ENCODE results near the gene DRAXIN.
A peak's percentile ranks its signal among the peaks of the same experiment; 100 is the strongest.

The DRAXIN gene

DNA sequence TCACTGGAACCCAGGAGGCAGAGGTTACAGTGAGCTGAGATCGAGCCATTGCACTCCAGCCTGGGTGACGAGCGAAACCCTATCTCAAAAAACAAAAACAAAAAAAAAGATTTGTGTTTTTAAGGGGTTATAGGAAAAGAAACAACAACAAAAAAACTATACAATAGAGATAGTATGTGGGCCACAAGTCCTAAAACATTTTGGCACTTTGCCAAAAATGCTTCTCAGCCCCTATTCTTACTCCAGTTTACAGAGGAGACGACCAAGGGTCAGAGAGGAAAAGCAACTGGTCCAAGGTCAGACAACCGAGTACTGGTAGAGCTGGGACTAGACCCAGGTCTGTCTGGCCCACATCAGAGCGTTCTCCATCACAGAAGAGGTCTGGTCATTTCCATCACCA lies 33.9 kb upstream of the DRAXIN start:
- no peak for DNase-seq

DNA sequence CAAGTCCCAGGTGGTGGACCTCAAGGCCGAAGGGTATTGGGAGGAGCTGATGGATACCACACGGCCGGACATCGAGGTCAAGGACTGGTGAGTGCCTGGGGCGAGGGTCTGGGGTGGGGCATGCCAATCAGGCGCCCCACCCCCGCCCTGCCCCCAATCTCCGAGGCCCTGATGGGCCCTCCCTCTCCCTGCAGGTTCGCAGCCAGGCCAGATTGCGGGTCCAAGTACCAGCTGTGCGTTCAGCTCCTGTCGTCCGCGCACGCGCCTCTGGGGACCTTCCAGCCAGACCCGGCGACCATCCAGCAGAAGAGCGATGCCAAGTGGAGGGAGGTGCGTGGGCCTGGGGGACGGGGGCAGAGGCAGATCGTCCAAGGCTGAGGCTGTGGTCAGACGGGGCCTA lies 33.0 kb upstream of the DRAXIN start:
- DNase-seq: no peak

DNA sequence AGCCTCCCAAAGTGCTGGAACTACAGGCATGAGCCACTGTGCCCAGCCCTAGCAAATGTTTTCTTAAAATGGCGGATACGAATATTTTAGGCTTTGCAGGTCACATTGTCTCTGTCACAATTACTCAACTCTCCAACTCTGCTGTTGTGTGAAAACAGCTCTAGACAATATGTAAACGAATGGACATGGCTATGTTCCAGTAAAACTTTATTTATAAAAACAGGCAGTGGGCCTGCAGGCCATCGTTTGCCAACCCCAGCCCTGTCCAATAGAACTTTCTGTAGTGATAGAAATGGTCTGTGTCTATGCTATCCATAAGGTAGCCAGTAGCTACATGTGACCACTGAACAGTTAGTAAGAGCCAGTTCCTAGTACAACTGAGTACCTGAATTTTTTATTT lies 31.8 kb upstream of the DRAXIN start:
- DNase-seq: no peak

DNA sequence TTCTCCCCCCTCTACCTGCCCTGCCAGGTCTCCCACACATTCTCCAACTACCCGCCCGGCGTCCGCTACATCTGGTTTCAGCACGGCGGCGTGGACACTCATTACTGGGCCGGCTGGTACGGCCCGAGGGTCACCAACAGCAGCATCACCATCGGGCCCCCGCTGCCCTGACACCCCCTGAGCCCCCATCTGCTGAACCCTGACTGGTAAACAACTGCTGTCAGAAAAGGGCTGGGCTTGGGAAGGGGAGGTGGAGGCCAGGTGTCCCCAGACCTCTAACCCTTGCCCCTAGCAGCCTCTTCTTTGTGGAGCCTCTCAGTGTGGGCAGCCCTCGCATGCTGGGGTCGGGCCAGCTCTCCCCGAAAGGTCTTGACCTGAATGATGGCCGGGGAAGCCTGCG lies 30.4 kb upstream of the DRAXIN start:
- DNase-seq: no peak

DNA sequence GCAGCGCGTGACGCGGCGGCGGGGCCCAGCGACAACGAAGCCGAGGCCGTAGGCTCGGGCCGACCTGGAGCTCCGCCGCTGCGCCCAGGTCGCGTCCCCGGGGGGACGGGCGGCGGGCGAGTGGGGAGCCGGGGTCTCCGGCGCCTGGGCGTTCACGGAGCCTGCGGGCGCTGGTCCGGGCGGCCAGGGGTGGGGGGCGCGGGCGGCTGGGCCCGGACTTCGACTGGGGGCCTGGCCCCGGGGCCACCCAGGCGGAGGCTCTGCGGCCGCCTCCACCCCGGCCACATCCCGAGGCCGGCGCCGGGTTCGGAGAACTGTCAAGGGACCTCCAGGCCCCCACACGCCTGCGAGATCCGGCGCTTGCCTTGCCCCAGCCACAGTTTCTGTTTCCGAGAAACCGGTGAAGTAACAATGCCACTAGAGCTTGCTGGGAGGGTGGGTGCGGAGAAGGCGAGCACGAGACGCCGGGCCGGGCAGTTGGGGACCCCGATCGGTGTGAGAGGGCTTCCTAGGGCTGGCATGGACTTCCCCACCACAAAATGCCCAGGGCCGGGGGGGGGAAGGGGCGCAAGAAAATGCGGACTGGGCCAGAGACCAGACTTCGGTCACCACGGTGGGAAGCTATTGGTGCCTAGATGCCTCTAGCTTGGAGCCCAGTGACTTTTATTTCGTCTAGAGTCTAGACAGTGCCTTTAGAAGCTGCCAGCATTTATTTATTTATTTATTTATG lies 27.0 kb upstream of the DRAXIN start:
- DNase-seq: peak; percentile 67

DNA sequence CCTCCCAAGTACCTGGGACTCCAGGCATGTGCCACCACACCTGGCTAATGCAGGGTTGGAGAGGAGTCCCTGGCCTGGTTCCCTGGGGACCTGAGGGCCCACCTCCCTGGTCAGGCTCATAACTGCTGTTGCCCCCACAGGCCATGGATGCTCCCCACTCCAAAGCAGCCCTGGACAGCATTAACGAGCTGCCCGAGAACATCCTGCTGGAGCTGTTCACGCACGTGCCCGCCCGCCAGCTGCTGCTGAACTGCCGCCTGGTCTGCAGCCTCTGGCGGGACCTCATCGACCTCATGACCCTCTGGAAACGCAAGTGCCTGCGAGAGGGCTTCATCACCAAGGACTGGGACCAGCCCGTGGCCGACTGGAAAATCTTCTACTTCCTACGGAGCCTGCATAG lies 23.0 kb upstream of the DRAXIN start:
- DNase-seq: no peak

DNA sequence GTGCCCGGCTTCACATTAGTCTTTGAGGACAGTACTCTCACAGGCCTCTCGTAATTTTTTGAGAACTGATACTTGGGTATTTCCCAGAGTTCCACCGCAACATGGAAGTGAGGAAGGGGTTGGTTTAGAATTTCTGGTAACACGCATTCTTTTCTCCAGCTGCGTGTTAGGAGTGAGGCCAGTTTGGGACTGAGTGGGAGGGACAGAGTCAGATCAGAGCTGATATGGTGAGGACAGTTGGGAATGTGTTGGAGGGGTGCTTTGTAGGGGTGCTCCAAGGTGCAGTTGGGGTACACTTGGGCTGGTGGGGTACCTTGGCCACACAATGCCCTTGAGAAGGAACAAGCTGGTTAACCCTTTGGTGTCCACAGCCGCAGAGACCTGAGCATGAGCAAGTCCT lies 20.8 kb upstream of the DRAXIN start:
- DNase-seq: no peak

DNA sequence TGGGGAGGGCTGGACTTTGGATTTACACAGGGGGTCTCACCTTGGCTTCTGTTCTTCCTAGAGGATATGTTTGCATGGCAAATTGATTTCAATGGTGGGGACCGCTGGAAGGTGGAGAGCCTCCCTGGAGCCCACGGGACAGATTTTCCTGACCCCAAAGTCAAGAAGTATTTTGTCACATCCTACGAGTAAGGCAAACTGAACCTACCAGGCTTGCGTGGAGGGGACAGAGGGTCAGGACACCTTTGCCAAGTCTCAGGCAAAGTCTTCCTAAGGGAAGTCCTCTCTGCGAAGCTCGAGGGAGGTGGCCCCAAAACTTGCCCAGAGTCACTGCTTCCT lies 20.3 kb upstream of the DRAXIN start:
- DNase-seq: no peak

DNA sequence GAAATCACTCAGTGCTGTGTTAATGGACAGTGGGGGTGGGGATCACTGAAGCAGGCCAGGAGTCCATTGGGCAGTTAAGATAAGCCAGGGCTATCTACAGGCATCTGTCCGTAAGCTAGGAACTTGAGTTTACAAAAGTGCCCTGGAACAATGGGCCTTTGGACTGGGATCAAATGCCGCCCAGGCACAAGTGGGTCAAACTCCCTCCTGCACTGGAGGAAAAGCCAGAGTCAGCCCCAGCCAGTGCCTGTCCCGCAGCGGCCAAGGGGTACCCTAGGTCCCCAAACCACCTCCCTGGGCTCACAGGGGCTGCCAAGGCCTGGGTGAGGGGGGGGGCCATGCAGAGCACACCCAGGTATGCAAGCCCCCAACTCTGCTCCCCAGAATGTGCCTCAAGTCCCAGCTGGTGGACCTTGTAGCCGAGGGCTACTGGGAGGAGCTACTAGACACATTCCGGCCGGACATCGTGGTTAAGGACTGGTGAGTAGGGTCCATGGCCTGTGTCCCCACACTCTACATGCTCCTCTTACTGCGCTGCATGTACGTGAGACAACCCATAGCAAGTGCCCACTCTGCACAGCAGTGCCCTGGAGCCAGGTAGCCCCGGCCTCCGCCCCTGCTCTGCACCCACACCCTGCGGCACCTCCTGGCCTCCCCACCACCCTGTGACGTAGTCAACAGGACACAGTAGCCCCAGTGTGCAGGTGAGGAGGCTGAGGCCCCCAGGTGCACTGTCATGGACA lies 19.8 kb upstream of the DRAXIN start:
- DNase-seq: no peak

DNA sequence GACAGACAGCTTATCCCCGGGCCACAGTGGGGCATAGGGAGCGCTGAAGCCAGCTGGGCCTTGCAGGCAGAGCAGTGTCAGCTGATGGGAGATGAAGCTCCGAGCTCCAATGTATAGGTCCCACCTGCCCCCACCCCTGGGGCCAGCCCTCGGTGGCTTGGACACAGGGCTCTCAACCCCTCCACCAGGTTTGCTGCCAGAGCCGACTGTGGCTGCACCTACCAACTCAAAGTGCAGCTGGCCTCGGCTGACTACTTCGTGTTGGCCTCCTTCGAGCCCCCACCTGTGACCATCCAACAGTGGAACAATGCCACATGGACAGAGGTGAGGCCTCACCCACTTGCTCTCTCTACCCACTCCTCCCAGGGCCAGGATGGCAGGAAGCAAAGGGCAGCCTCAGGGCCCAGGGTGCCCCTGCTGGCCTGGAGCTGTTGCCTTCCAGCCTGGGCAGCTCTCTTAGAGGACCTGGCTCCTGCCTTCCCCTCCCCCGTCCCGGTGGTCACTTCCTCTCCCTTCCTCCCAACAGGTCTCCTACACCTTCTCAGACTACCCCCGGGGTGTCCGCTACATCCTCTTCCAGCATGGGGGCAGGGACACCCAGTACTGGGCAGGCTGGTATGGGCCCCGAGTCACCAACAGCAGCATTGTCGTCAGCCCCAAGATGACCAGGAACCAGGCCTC lies 18.3 kb upstream of the DRAXIN start:
- DNase-seq: no peak

DNA sequence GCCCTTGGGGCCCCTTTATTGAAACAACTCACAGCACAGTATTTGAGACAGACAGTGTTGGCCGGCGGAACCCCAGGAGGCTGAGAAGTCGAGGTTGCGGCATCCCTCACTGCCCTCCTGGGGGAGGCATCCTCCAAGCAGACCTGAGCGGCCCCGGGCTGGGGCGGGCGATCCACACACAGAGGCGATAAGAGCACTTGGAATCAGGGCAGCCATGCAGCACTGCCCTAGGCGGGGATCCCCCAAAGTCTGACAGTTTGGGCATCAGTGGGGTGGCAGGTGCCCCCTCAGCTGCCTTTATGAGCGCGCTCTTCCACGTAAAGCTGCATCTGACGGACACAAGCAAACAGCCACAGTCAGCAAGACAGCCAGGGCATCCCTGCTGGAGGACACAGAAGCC lies 17.0 kb upstream of the DRAXIN start:
- no peak for DNase-seq

DNA sequence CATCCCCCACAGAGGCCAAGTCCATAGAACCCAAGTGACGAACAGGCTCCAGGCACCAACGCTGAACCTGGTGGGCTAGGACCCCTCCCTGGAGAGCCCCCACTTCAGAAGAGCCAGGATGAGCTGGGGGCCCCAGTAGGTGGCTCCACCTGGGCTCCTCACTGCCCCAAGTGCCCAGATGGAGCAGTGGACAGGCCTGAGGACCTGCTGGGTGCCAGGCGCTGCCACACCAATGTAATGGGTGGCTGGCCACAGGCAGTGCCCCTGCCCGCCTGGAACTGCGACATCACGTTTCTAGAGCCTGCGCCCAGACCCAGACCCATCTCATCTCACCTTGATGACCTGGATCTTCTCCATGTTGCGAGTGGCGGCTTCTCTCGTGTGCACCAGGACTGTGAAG lies 16.2 kb upstream of the DRAXIN start:
- DNase-seq: no peak

DNA sequence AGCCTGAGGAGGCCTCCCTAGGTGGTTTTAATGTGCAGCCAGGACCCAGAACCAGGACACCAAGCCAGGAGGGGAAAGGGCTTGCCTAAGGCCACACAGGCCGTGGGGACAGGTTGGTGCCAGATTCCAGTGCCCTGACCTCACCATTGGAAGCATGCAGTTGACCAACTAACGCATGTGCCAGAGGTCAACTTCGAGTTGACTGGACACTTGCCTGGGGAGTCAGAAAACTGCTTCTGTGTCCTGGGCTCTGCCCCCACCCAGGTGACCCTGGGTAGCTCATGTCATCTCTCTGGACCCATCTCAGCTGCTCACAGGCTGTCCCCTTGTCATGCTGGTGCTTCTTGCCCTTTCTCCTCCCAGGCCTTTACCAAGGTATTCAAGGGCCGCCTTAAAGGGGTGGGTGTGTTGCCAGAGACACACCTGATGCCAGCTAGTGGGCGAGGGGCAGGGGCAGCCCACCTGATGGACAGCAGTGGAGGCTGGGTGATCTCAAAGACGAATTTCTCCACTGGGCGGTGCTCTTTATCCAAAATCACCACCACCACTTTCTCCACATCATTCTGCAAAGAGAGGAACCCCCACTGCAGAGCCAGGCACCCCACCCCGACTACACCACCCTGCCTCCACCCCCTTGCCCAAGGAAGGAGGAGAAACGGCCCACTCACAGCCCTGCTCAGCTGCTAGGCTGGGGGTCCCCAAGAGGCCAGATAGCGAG lies 15.0 kb upstream of the DRAXIN start:
- DNase-seq: no peak

DNA sequence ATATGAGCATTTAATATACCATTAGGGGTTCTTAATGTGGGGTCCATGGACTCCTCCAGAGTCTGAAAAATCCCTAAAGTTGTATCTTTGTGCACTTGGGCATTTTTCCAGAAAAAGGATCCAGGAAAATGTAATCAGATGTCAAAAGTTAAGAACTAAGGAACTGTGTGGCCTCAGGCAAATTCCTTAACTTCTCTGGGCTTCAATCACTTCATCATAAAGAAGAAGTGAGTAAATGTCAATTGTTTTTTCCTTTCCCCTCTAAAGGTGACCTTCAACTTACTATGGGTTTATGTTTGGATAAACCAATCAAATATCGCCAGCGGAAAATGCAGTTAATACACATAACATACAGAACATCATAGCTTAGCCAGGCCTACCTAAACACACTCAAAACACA lies 13.1 kb upstream of the DRAXIN start:
- no peak for DNase-seq

DNA sequence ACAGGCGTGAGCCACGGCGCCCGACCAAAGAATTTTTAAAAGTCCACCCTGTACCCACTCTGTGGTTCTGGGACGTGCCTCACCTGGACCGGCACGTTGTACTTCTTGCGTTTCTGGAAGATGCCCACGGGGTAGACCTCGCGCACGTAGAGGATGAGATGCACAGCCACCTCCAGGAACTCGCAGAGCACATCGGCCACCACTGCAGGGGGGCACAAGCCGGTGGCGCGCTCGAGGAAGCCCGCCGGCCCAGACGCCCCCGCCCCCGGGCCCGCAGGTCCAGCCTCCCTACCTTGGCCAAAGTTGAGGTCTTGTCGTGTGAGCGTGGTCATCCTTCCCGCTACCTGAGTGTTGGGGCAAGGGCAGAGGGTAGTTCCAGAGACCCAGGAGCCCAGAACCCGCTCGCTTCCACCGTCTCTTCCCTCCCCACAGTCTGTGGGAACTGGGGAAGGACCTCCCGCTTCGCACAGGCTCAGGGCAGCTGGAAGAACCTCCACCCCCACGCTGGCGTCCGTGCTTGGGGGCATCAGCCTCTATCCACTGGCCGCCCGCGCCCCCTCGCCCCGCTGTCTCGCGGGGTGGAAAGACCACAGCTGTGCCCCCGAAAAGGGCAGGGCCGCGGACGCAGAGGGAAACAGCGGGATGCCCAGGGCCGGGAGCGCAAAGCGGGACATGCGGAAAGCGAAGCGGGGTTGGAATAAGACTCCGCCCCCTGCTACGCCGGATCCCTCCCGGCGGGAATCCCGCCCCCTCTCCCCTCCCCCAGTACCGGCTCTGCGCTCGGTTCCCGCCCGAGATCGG lies 11.0 kb upstream of the DRAXIN start:
- peak; percentile 83 for DNase-seq

DNA sequence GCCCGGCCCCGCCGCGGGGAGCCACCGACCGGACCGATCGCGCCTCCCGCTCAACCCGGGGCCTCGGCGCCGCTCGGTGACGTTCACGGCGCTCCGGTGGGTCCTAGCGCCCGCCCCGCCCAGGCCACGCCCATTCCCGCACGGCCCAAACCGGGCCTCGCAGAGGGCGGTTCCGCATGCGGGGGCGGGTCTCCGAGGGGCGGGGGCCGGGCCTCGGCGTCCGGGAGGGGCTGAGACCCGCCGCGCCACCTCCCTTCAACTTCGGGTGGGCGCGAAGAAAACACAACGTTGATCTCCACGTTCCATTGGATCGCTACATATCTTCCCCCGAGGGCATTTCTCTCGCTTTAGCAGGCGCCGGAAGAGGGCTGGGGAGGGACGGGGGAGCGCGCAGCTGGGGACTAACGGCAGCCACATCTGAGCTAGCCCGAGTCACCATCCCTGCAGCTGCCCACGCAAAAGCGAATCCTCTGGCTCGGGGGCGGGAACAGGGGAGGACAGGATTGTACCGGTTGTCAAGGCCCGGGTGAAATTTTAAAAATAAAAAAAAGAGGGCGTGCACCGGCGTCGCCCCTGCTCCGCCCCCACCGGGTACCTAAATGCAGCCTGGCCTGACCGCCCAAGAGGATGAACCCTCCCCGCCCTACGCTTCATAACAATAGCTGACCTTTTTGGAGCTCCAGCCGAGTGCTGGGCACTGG lies 10.3 kb upstream of the DRAXIN start, which contains the start of gene MAD2L2:
TSS of gene MAD2L2 (minus strand) at position 78 of the 701 bp plus-strand sequence. CDS start 547 bp downstream, outside the sequence.
- peak; percentile 84 for DNase-seq

DNA sequence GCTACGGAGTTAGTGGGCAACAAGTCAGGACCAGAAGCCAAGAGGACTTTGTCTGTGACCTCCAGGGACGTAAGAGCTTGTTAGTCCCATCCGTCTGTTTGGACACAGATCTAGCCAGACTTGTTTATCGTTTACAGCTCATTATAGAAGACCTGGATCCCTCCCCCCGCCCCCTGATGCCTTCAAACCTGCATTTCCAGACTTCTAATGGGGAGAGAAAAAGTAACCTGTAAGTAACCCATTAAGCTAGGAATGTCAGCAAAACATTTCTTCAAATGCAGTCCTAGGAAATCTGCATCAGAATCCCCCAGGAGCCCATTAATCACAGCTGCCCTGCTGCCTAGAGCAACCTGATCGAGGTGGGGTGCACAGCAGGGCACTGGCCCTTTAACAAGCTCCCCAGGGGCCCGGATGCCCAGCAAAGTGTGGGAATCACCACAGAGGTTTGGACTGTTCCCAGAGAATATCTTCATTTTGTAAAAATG lies 9.2 kb upstream of the DRAXIN start:
- no peak for DNase-seq

DNA sequence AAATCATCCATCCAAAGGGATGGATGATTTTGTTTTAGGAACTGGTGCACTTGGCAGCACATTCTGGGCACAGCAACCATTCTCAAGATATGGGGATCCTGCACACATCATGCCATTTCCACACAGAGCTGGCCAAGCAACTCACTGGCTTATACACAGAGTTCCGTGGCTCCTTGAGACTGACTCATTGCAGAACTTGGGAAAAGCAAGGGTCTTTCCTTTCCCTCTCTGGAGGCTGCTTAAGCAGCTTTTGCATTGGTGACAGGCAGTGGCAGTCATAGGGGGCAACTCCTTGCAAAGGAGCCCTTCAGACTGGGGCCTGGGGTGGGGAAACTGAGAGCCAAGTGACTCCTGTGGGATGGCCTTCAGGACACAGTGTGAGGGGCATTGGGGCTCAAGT lies 8.7 kb upstream of the DRAXIN start:
- DNase-seq: no peak

DNA sequence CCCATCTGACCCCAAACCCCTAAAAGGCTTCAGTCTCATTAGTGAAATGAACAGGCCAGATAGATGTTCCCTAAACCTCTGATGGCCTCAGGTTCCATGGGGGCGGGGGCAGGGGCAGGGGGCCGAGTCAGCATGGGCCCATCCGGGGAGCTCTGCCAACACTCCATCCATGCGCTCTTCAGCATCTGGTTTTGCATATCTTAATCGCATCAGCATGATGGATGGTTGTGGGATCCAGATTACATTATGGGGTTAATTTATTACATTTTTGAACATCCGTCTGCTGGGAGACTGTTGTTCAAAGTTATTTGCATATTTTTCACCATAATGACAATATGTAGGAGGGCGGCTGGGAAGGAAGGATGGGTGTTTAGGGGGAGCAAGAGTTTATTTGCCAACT lies 7.4 kb upstream of the DRAXIN start:
- no peak for DNase-seq

DNA sequence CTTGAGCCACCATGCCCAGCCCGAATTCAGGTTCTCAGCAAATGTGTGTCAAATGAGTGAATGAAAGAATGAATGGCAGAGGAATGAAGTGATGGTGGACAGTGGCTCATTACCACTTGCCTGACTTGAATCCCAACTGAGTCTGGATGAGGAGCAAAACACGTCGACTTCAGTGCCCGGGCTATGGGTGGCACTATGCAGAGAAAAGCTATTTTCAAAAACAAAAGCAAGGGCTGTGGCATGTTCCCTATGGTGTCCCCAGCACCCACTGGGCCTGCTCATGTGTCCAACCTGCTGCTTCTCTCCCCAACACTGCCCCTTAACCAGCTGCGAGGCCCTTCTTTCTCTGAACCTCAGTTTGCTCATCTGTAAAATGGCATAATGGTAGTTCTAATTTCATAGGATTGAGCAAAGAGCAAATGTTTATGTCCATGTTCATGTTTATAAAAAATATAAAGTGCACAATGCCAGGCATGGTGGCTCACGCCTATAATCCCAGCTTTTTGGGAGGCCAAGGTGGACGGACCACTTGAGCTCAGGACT lies 6.2 kb upstream of the DRAXIN start:
- no peak for DNase-seq

DNA sequence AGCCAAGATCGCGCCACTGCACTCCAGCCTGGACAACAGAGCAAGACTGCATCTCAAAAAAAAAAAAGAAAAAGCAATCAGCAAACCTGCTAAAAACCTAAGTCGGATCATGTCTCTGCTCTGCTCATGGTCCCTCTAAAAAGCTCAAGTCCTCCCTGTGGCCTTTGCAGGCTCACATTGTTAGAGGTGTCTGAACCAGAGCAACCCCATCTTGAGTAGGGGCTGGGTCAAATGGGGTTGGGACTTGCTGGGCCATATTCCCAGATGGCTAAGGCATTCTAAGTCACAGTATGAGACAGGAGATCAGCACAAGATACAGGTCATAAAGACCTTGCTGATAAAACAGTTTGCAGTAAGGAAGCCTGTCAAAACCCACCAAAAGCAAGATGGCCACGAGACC lies 3.0 kb upstream of the DRAXIN start:
- no peak for DNase-seq

All from retina (tissue), 1 donor.